Stimulated activated CD4-positive, alpha-beta T cell treated with anti-CD3 and anti-CD28 coated beads, Interleukin-1b, Interleukin-23, amount 100 ng/mL, for 48 hours (primary cell): Measurements from ENCODE around the gene APBB3.
A peak's percentile ranks its signal among the peaks of the same experiment; 100 is the strongest.

ENCODE experiments used
- DNase-seq: peaks from one replicate; pipeline ENCODE4 v3.0.0-alpha.2; 2020

The APBB3 gene

GRCh38 chr5:140575309-140575708 is 10.9 kb upstream of the APBB3 start:
- no peak for DNase-seq

DNA sequence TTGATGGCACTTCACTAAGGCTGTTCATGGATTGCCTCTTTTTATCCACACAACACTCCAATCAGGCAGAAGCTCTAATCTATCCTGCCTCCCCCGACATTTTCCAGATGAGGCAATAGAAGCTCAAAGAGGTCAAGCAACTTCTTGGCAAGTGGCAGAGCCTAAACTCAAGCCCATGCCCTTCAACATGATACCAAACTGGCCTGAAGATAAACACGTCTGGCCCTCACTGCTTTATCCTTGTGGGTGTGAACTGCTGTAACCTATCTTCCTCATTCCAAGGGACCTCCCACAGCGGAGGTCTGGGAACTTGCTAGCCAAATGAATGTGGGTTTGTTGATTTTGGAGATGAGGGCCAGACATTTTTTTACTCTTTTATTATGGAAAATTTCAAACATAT is 9.8 kb upstream of the APBB3 start:
- DNase-seq, result no peak

DNA sequence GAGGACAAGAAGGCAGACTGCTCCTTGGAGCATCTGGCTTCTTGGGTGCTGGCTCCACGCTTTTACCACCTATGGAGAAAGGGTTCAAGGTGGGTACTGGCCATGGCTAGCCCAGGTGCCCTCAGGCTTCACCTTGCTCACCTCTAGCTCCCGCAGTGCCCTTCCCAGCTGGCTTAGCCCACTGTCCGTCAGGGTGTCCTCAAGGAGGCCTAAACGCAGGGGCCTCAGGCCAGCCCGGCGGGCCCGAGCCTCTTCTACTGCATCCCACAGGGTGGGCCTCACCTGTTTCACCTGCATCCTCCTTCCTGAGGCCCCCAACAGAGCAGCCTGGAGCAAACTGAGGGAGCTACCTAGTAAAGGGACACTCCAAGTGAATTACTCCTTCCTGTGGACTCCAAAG is 9.3 kb upstream of the APBB3 start:
- no peak for DNase-seq

DNA sequence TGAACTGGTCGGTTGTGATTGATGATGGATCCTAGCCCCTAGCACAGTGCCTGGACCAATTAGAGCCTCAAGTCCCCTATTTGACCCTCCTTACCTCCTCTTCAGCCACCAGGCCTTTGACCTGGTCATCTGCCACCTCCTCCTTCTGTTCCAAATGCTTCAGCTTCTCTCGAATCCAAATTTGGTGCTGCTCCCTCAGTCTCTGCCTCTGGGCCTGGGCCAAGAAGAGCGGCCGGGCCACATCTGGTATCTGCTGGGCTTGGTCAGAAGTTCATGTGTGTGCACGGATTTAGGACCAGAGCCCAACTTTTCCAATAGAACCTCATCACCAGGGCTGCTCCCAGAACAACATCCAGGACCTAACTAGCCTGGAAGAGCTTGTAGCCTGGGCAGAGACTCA is 6.7 kb upstream of the APBB3 start:
- DNase-seq, result no peak

GRCh38 chr5:140570488-140570887 is 6.1 kb upstream of the APBB3 start:
- DNase-seq, result no peak

DNA sequence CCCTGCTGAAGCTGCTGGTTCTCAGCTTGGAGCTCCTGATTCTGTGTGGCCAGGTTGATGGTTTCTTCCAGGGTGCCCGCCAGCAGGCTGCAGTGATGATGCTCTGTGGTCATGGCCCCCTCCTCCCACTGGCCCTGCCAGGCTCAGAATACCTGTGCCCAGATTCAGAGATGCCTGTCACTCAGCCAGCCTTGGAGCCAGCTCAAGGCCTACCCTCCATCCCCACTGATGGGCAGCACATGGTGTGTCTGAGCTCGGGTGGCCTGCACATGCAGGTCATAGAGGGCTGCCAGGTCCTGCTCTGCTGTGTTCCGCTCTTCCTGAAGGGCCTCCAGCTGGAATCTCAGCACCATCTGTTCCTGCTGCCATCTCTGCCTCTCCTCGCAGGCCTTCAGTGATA is 5.7 kb upstream of the APBB3 start:
- no peak for DNase-seq

GRCh38 chr5:140569197-140569596 is 4.8 kb upstream of the APBB3 start:
- DNase-seq, result no peak

- no peak for DNase-seq
These were observed 4.2 kb upstream of the APBB3 start for GRCh38 chr5:140568443-140569063.

GRCh38 chr5:140567871-140568270 is 3.5 kb upstream of the APBB3 start:
- DNase-seq, result no peak

- no peak for DNase-seq
These were observed 2.9 kb upstream of the APBB3 start for GRCh38 chr5:140567136-140567818.

GRCh38 chr5:140566665-140567064 is 2.3 kb upstream of the APBB3 start:
- no peak for DNase-seq

GRCh38 chr5:140565780-140566095 is 1.3 kb upstream of the APBB3 start:
- no peak for DNase-seq

- no peak for DNase-seq
These were observed 804 bp upstream of the APBB3 start for GRCh38 chr5:140565024-140565779.

GRCh38 chr5:140563596-140563995 is 802 bp downstream of the APBB3 start:
- no peak for DNase-seq

DNA sequence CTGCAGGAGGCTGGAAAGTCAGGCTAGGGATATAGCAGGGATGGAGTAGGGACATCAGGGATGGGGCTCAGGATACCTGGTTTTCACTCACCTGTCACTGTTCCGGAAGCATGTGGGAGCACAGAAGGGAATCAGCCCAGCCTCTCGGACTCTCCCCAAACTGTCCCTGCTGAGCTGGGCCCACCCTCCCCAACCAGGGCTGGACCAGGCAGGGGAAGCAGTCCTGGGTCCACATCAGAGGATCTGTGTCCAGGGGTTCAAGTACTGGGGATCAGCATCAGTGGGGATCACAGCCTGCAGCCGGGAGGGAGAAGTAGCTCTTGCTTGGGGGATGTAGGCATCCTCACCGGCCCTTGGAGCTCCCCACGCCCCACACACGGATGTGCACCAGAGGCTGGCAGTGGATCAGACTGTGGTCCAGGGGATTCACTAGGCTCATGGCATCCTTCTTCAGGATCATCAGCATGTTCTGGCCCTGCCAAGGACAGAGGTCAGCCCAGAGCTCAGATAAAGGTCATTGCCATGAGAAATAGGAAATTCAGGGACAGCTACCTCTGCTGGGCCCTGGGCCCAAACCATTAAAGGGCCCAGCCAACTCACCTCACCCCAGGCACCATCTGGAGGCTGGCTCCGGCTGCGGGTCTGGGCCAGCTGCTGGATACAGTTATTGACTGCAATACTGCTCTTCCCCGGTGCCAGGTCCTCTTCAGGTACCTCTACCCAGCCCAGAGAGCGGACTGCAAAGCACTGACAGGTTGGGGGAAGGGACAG is 2.5 kb downstream of the APBB3 start:
- no peak for DNase-seq

- DNase-seq, result no peak
These were observed 4.2 kb downstream of the APBB3 start for GRCh38 chr5:140560227-140560626.

- no peak for DNase-seq
These were observed 5.9 kb downstream of the APBB3 start for GRCh38 chr5:140558542-140558941.

GRCh38 chr5:140557965-140558364 is 6.4 kb downstream of the APBB3 start:
- no peak for DNase-seq

DNA sequence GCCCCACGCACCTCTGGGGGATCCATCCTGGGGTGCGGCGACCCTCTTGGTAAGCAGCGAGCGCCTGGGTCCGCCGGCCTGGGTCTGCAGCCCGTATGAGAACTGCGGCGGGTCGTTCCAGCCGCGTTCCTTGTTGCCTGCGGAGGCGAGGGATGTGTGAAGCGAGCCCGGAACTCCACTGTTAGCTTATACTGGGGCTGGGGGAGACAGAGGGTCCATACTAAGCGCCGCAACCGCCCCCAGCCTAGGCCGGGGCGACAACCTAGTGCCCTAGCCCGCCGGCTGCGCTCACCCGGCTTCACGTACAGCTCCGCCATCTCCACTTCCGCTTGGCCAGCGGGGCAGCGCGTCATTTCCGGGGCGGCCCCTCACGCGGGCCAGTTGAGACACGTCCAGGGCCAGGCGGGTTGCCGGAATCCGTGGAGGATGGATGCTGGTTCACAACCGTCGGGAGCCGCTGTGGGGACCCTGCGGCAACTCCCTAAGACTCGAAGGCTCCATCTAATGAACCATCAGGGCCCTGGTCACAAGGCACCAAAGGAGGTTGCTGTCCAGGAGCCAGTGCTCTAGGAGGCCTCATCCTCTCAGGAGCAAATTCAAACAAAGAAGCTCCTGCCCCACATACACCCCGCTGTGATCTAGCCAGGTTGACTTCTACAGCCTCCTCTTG is 7.1 kb downstream of the APBB3 start, which contains the start of gene SRA1:
Gene SRA1, minus strand, starts transcription at position 338 of the 670 bp plus-strand sequence. Its CDS starts 21 bp downstream, at position 317.
- DNase-seq, result peak; percentile 88

- no peak for DNase-seq
These were observed 8.0 kb downstream of the APBB3 start for GRCh38 chr5:140556438-140556837.

- no peak for DNase-seq
These were observed 8.6 kb downstream of the APBB3 start for GRCh38 chr5:140555747-140556312.

DNA sequence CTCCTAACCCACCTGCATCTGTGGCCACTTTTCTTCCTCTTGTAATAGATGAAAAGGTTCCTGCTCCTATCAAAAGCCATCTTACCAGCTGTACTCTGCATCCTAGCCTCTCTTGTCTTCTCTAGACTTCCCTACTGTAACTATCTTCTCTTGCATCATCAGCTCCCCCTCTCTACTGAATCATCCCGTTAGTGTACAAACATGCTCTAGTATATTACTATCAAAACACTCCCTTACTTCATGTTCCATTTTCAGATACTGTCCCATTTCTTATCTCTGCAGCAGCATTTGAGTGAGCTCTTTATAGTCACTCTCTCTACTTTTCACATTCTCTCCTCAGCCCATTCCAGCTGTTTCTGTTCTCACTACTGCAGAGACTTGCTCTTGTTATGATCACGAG is 9.9 kb downstream of the APBB3 start:
- DNase-seq, result no peak

- DNase-seq, result no peak
These were observed 10.7 kb downstream of the APBB3 start for GRCh38 chr5:140553657-140554056.
